ENCODE data around the gene CELF2. TPM values are rescaled to one million over a fixed set of nuclear protein-coding genes. Genes with fewer than 3 reads are reported as not detected.
"Not testable (repeated sequence)": the region's sequence is repeated elsewhere in the genome, so short reads cannot be mapped to it uniquely, and the experiment has no call there.

Gene CELF2
- polyA plus RNA-seq, 3 donors: 11.4 to 11.9 (median 11.8) TPM

DNA sequence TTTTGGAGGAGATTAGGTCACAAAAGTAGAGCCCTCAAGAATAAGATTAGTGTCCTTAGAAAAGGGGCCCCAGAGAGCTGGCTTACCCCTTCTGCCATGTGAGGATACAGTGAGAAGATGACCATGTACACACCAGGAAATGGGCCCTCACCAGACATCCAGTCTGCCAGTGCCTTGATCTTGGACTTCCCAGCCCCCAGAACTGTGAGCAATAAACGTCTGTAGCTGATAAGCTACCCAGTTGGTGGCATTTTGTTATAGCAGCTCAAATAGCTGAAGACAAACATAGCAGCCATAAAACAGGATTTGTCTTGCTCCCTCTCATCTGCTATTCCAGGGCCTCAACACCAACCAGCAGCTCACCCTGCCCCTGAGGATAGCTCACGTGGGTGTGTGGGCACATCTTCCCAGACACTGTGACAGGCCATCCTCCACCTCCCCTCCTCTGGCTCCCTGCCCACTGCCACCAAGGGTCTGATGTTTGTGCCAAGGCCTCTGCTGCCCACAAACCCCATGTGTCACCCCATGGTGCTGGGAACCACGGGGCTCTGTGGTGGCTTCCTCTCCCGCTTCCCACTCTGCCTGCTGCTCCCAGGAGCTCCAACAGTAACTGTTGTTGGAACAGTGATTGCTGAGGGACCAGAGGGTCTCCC, 341.4 kb downstream of the CELF2 start:
- no peak for DNase-seq (ENCODE audit: extremely low read depth in 1 of 11, low read depth in 9 of 11, low spot score in 4 of 11)

DNA sequence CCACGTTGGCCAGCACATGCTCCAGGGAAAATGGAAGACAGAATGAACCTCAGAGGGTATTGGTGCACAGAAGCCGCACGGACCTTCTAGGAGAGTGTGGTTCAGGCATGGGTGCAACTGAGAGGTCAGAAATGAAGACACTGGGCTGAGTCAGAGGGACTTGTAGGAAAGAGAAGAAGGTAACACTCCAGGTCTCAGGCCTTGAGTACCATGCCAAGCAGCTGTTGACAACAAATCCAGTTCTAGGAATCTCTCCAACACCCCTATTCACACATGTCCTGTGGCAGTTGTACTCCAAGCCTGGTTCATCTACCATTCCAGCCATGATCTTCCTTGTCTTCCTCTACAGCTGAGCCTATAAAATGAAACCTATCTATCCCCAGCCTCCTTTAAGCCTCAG, 342.2 kb downstream of the CELF2 start:
- no peak for DNase-seq (ENCODE audit: extremely low read depth in 1 of 11, low read depth in 9 of 11, low spot score in 4 of 11)

DNA sequence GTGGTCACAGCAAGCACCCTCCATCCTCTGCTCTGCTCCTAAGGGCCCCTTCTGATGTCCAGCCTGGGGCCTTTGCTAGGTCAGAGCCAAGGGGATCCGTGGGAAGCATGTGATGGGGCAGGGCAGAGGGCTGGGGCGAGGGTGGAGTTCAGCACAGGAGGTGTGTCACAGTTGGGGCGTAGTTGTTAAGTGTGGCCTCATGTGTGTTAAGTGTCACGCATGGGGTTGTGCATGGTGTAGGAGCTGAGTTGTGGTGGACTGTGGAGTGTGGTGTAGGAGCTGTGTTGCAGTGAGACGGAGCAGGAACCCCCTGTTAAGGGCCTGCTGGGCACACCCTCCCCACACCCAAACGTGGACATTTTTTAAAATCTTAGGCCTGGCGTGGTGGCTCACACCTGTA, 345.8 kb downstream of the CELF2 start:
- DNase-seq (ENCODE audit: extremely low read depth in 1 of 11, low read depth in 9 of 11, low spot score in 4 of 11): no peak

DNA sequence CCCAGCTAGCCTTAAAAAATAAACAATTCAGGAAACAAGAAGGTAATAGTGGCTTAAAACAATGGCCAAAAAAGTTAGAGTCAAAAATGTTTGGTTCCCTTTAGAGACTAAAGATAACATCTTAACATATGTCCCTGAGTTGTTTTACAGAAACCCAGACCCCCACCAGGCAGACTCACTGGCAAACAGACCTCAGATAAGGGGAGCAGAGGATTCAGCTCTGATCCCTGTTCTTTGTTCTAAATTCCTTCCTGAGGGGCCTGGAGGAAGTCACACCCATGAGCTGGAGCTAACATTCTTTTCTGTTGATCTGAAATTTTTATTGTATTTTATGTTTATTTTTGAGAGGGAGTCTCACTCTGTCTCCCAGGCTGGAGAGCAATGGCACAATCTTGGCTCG, 346.6 kb downstream of the CELF2 start:
- DNase-seq (ENCODE audit: extremely low read depth in 1 of 11, low read depth in 9 of 11, low spot score in 4 of 11): no peak

DNA sequence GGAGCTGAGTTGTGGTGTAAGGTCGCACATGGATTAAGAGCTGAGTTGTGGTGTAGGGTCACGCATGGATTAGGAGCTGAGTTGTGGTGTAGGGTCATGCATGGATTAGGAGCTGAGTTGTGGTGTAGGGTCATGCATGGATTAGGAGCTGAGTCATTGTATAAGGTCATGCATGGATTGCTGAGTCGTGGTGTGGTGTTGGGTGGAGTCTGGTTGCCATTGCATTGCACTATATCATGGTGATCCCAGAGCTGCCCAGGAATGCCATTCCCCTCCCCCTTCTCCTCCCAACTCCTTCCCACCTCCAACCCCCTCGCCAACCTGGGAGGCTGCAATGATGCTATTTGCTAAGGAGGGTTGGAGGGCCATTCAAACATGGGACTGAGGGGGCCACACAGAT, 349.2 kb downstream of the CELF2 start:
- DNase-seq (ENCODE audit: extremely low read depth in 1 of 11, low read depth in 9 of 11, low spot score in 4 of 11): not testable (repeated sequence)

DNA sequence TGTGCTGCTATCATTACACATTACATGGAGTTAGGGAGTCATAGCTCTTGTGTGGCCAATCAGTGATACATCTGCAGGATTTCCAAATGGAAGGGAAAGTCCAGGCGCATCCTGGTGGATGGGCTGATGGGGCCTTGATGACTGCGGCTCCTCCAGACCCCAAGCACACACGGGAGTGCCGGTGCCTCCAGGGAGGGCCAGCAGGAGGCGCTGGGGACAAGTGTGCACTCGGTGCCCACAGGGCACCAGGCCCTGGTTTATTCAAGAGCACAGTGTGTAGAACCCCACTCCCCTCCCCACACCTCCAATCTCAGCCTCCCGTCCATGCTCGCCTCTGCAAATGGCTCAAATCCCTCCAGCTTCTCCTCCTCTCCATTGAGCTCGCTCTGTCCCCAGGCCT, 349.8 kb downstream of the CELF2 start:
- DNase-seq (ENCODE audit: extremely low read depth in 1 of 11, low read depth in 9 of 11, low spot score in 4 of 11): no peak

DNA sequence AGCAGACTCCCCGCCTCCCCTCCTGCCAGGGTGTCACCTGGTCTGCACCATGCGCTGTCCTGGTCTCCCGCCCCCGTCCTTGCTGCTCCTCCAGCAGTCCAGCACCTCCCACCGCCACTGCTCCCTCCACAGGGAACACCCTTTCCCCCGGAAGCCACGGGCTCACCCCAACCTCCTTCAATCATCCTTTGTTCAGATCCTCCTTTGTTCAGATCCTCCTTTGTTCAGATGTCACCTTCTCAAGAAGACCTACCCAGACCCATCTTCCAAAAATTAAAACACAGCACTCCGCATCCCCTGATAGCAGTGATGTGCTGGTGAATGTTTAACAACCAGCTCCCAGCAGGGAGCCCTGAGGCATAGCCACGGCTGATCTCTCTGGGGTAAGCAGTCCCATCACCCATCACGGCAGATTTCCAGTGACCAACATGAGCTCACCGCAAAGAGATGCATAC, 356.1 kb downstream of the CELF2 start:
- DNase-seq (ENCODE audit: extremely low read depth in 1 of 11, low read depth in 9 of 11, low spot score in 4 of 11): peak in 1 of 11 donors; percentile 8

DNA sequence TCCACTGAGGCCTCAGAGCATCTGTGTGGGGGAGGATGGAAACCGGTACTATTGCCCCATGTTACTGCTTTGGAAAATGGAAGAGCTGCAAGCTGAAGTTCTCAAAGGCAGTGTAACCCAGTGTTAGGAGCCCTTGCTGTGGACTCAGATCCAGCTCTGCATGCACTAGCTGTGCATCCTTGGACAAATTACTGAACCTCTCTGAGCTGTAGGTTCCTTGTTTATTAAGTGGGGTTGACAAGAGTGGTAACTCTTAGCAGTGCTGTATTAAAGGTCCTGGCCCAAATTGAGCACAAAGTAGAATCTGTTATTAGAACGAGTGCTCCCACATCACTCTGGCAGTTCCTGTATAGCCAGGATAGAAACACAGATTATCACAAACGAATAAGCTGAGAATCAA, 359.6 kb downstream of the CELF2 start:
- DNase-seq (ENCODE audit: extremely low read depth in 1 of 11, low read depth in 9 of 11, low spot score in 4 of 11): no peak

DNA sequence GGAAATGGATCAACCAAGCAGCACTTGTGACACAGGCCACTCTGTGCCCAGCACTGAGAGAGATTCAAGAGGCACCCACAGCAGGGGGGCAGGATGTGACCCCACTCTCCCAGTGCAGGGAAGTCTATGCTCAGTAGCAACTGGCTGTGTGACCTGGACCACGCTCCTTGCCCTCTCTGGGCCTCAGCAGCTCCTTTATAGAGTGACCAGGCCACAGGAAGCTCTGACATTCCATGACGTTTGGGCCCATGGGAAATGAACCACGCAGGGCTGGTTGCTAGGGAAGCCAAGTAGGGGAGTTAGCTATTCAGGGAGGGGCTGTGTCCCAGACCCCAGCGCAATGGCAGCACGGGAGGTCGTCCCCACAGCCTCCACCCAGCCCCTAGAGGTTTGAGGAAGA, 361.2 kb downstream of the CELF2 start:
- no peak for DNase-seq (ENCODE audit: extremely low read depth in 1 of 11, low read depth in 9 of 11, low spot score in 4 of 11)

DNA sequence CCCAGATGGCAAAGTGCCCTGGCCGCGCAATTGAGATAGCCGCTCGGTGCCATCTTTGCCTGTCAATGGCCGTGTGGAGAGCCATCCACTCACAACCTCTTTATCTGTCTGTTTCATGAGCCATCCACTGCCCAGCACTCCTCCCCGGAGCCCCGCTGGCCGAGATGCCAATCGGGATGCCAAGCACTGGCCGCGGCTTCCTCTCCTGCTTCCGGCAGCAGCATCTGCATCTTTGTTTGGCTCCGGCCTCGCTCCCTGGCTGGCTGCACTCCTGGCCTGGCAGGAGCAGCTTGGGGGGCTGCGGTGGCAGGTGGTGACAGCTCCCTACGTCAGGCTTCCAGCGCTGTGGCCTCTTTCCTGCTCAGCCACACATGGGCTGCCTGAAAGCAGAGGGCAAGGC, 362.1 kb downstream of the CELF2 start:
- DNase-seq (ENCODE audit: extremely low read depth in 1 of 11, low read depth in 9 of 11, low spot score in 4 of 11): no peak

DNA sequence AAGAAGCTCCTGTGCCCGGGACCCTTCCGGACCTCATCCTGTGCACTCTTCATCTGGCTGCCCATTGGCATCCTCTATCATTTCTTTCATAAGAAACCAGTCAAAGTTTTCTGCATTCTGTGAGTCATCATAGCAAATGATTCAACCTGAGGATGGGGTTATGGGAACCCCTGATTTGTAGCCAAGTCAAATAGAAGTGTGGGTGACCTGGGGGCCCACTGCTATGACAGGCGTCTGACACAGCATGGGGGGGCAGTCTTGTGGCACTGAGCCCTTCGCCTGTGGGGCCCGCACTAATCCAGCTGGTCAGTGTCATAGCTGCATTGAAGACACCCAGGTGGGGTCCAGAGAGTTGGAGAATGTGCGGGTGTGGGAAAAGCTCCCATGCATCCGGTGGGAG, 363.4 kb downstream of the CELF2 start:
- DNase-seq (ENCODE audit: extremely low read depth in 1 of 11, low read depth in 9 of 11, low spot score in 4 of 11): no peak

DNA sequence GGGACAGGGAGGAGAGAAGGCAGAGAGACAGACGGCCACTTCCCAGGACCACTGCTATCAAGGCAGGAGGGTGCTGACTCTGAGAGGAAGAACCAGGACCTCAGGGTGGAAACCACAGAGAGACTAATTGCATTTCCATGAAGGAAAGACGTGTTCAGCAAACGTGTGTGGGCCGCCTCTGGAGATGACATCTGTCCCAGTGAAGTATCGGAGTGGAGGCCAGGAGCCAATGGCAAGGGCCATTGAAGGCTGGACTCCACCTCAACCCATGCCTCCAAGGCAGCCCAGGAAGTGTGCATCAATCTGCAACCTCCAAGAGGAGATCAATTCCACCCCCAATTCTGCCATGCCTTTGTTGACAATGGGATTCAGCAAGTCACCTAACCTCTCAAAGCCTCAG, 363.8 kb downstream of the CELF2 start:
- no peak for DNase-seq (ENCODE audit: extremely low read depth in 1 of 11, low read depth in 9 of 11, low spot score in 4 of 11)

DNA sequence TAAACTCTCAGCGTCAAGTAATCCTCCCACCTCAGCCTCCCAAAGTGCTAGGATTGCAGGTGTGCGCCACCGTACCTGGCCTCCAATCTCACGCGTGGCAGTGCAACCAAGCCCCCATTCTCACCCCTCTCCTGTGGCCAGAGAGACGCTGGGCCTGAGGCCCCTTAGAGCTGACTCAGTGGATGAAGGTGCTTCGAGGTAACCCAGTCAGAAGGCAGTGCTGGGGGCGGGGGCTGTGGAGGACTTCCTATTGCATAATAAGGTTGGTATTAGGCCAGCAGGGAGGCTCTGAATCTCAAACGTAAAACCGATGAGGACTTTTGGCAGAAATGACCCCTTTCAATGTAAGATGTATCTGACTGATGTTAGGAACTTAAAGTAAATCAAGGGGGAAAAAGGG, 364.5 kb downstream of the CELF2 start:
- DNase-seq (ENCODE audit: extremely low read depth in 1 of 11, low read depth in 9 of 11, low spot score in 4 of 11): no peak

DNA sequence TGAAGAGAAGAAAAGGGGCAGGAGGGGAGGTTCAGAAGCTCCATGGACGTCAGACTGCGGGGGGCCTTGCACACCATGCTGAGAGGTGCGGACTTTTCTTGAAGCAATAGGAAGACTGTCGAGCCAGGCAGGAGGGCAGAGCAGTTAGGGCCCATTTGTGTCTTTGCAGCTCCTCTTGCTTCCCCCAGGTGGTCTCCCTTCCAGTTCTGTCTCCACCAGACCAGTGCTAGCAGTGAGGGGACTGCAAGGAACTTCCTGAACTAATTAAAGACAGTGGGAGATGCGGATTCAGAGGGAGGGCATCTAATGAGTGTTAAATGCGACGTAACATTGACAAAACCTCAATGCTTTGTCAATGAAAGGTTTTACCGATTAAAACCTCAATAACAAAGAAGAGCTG, 368.4 kb downstream of the CELF2 start:
- DNase-seq (ENCODE audit: extremely low read depth in 1 of 11, low read depth in 9 of 11, low spot score in 4 of 11): no peak
